Calu3 (cell line): ENCODE data around the gene ADCY6. TPM values are rescaled to one million over a fixed set of nuclear protein-coding genes. Genes with fewer than 3 reads are reported as not detected.

Experiments
- BruUV-seq: library from RNA; stranded (reverse); fragments of 400-500 nt; replicated peaks from 2 replicates; lab custom pipeline; 2021; lab: Mats Ljungman, UMichigan
- CTCF ChIA-PET: fragments of 300-600 bp; sonication (Branson Sonifier 250); formaldehyde crosslinking; loops from one replicate; lab custom pipeline; 2022; ENCODE audit warnings: antibody characterized with exemption; lab: Charles Lee
- DNase-seq: peaks from one replicate; pipeline ENCODE4 v3.0.0; 2022
- H3K27ac Mint-ChIP-seq: one replicate; pipeline ENCODE4 v1.8.0; 2022; ENCODE audit warnings: mixed read lengths; ENCODE audit not compliant: unreplicated experiment
- H3K27me3 Mint-ChIP-seq: one replicate; pipeline ENCODE4 v1.8.0; 2022; ENCODE audit warnings: mixed read lengths; ENCODE audit not compliant: unreplicated experiment
- H3K36me3 Mint-ChIP-seq: one replicate; pipeline ENCODE4 v1.8.0; 2022; ENCODE audit warnings: mild to moderate bottlenecking, moderate library complexity, mixed read lengths; ENCODE audit not compliant: insufficient read depth, unreplicated experiment
- H3K4me1 Mint-ChIP-seq: one replicate; pipeline ENCODE4 v1.8.0; 2022; ENCODE audit warnings: mild to moderate bottlenecking, low read depth, mixed read lengths; ENCODE audit not compliant: unreplicated experiment
- H3K4me3 Mint-ChIP-seq: one replicate; pipeline ENCODE4 v1.8.0; 2022; ENCODE audit warnings: mild to moderate bottlenecking, low read depth, moderate library complexity, mixed read lengths; ENCODE audit not compliant: unreplicated experiment
- H3K9me3 Mint-ChIP-seq: one replicate; pipeline ENCODE4 v1.8.0; 2022; ENCODE audit warnings: low read depth, mixed read lengths; ENCODE audit not compliant: unreplicated experiment
- CTCF ChIP-seq: fragments of 200-600 bp; IDR thresholded peaks from one replicate; pipeline ENCODE4 v1.8.0; 2022; ENCODE audit warnings: antibody characterized with exemption; ENCODE audit not compliant: unreplicated experiment
- intact Hi-C: fragments of 100-400 bp; cut with micrococcal nuclease; formaldehyde crosslinking; loops from one replicate; pipeline ENCODE4 v1.10.0; 2022; ENCODE audit not compliant: unreplicated experiment
- total RNA-seq: library from RNA; stranded (reverse); gene quantifications from 2 replicates; pipeline ENCODE4 v1.2.3, GENCODE V29; 2022

Gene ADCY6
- total RNA-seq, 1 experiment from 2014 or later: 42.9 TPM

- Mint-ChIP-seq H3K36me3 (peaks cover 20% of the 10 kb centered on the region), H3K4me3 (no peak overlapping the region), H3K27ac (no peak overlapping the region), H3K4me1 (no peaks in the 10 kb centered on the region), H3K27me3 (no peaks in the 10 kb centered on the region), H3K9me3 (no peaks in the 10 kb centered on the region)
- BruUV-seq: no TSS peak
- CTCF ChIA-PET: no interaction called here
- DNase-seq: no peak
- intact Hi-C loops: no loop called here
- TF ChIP-seq CTCF: no peak
Measured at GRCh38 chr12:48828841-48829575, 40.1 kb upstream of the ADCY6 start.

- CTCF ChIA-PET: no interaction called here
- peaks cover 17% of the 10 kb centered on the region for H3K36me3 Mint-ChIP-seq
- no peak overlapping the region for H3K27ac Mint-ChIP-seq
- H3K9me3 Mint-ChIP-seq: no peaks in the 10 kb centered on the region
- intact Hi-C loops: no loop called here
- no peaks in the 10 kb centered on the region for H3K27me3 Mint-ChIP-seq
- no TSS peak for BruUV-seq
- no peaks in the 10 kb centered on the region for H3K4me1 Mint-ChIP-seq
- no peak for DNase-seq
- H3K4me3 Mint-ChIP-seq: no peak overlapping the region
- TF ChIP-seq CTCF: no peak
Measured at GRCh38 chr12:48828293-48828692, 39.4 kb upstream of the ADCY6 start.

- peaks cover 16% of the 10 kb centered on the region for H3K36me3 Mint-ChIP-seq
- intact Hi-C loops: no loop called here
- no peak for TF ChIP-seq CTCF
- no TSS peak for BruUV-seq
- no peaks in the 10 kb centered on the region for H3K9me3 Mint-ChIP-seq
- H3K4me3 Mint-ChIP-seq: no peak overlapping the region
- no peak overlapping the region for H3K27ac Mint-ChIP-seq
- no peak for DNase-seq
- H3K4me1 Mint-ChIP-seq: no peaks in the 10 kb centered on the region
- H3K27me3 Mint-ChIP-seq: no peaks in the 10 kb centered on the region
- CTCF ChIA-PET: interaction anchor here (0.6 kb wide), 1 partner anchor 91 kb away, joined by 6 read pairs; no protein-coding TSS in a partner anchor
Measured at GRCh38 chr12:48827513-48828096, 38.7 kb upstream of the ADCY6 start.

- DNase-seq: no peak
- BruUV-seq: no TSS peak
- intact Hi-C loops: no loop called here
- peaks cover 12% of the 10 kb centered on the region for H3K36me3 Mint-ChIP-seq
- no peak for TF ChIP-seq CTCF
- no peak overlapping the region for H3K4me3 Mint-ChIP-seq
- H3K4me1 Mint-ChIP-seq: no peaks in the 10 kb centered on the region
- H3K27ac Mint-ChIP-seq: no peak overlapping the region
- H3K27me3 Mint-ChIP-seq: no peaks in the 10 kb centered on the region
- CTCF ChIA-PET: interaction anchor here (0.6 kb wide), 1 partner anchor 91 kb away, joined by 6 read pairs; no protein-coding TSS in a partner anchor
- no peaks in the 10 kb centered on the region for H3K9me3 Mint-ChIP-seq
Measured at GRCh38 chr12:48827026-48827425, 38.1 kb upstream of the ADCY6 start.
